ENCODE measurements around the gene IL1R2. TPM values are rescaled to one million over a fixed set of nuclear protein-coding genes. Genes with fewer than 3 reads are reported as not detected.
A peak's percentile ranks its signal among the peaks of the same experiment; 100 is the strongest.

IL1R2 gene
- total RNA-seq, 1 donor from 2014 or later: 1.6 TPM

DNA sequence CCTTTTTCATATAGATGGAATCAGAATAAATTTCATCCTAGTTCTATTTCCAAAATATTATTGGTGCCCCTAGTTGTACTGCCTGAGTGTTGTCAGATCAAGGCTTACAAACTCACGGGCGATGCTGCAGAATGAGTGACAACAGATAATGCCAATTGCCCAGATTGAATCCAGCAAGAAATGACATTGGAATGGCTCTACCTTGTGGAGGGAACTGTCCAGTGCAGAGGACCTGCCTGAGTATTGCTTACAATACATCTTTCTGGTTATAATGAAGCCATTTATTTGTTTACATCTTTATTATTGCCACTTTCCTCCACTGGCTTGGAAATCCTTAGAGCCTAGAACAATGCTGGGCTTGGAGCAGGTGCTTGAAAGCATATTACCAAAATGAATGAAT is 7.8 kb upstream of the IL1R2 start:
- no peaks in the 10 kb centered on the region for H3K36me3 Mint-ChIP-seq (ENCODE audit: low read depth)
- no peak overlapping the region for H3K4me3 Mint-ChIP-seq
- no peaks in the 10 kb centered on the region for H3K9me3 Mint-ChIP-seq
- peaks cover 6% of the 10 kb centered on the region for H3K4me1 Mint-ChIP-seq
- H3K27ac Mint-ChIP-seq: no peak overlapping the region
- H3K27me3 Mint-ChIP-seq: no peaks in the 10 kb centered on the region
- intact Hi-C loops (cut with micrococcal nuclease): no loop called here
- DNase-seq: no peak

DNA sequence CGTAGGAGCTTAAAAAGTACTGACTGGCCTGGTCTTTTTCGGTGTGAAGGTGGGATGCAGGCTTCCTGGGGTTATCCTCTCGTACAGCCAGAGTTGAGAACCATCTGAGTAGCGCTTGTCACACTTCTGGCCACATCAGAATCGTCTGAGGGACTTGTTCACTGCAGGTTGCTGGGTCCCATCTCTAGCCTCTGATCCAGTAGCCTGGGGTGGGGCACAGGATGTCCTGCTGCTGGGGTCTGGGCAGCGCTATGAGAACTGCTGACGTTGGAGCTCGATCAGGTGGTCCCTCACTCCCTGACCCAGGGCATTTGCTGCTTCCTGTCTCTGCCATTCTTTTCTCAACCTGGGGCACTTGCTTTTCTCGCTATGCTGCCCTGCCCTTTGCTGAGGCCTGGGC is 7.1 kb upstream of the IL1R2 start:
- intact Hi-C loops (cut with micrococcal nuclease): no loop called here
- Mint-ChIP-seq H3K36me3 (ENCODE audit: low read depth) (no peaks in the 10 kb centered on the region), H3K4me1 (peaks cover 6% of the 10 kb centered on the region), H3K27ac (no peak overlapping the region), H3K9me3 (no peaks in the 10 kb centered on the region), H3K27me3 (no peaks in the 10 kb centered on the region), H3K4me3 (no peak overlapping the region)
- no peak for DNase-seq

DNA sequence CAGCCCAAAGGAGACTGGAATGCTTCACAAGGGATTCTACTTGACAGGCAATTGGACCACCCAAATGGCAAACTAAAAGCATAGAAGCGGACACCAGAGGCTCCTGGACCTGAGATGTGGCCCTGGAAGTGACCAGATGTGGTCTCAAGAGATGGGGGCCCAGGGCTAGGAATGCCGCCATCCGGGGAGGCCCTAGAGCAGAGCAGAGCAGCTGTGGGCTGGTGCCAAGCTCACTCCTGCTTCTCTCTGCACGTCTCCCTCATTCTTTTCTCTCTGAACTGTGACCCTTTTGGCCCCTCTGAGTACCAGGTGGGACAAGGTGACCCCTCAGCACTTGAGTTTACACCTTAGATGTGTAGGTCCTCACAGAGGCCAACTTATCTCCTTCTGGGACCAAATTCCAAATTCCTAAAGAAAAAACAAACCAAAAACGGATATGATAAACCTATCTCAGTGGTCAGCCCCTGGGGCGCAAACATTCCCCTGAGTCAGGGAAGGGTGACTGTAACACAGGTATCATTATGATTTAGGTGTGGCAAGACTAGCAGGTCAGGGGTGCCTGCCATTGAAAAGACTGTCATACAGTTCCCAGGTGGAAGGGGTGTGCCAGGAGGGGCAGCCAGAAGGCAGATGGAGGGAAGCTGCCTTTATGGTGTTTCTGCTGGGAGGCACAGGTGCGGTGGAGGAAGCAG is 6.5 kb upstream of the IL1R2 start:
- no peak for DNase-seq
- intact Hi-C loops (cut with micrococcal nuclease): no loop called here
- Mint-ChIP-seq H3K36me3 (ENCODE audit: low read depth) (no peaks in the 10 kb centered on the region), H3K27me3 (no peaks in the 10 kb centered on the region), H3K4me3 (no peak overlapping the region), H3K27ac (no peak overlapping the region), H3K9me3 (no peaks in the 10 kb centered on the region), H3K4me1 (peaks cover 6% of the 10 kb centered on the region)

DNA sequence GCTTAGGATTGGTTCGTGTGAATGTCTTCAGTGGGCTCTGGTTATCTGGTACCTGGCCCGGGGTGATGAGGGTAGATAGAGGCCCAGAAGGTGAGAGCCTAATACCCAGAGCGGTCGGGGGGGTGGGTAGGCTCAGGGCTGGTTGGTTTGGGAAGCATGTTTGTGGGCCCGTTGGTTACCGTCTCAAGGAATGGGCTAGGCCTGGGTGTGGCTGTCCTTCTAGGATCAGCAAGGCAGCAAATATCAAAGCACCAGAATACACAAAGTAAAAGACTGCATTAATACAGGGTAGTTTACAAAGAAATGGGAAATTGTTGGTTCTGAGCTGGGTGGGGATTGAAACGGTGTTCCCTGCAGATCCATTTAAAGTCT is 6.0 kb upstream of the IL1R2 start:
- intact Hi-C loops (cut with micrococcal nuclease): no loop called here
- DNase-seq: no peak
- Mint-ChIP-seq H3K9me3 (no peaks in the 10 kb centered on the region), H3K4me1 (peaks cover 6% of the 10 kb centered on the region), H3K4me3 (no peak overlapping the region), H3K27me3 (no peaks in the 10 kb centered on the region), H3K27ac (no peak overlapping the region), H3K36me3 (ENCODE audit: low read depth) (no peaks in the 10 kb centered on the region)

DNA sequence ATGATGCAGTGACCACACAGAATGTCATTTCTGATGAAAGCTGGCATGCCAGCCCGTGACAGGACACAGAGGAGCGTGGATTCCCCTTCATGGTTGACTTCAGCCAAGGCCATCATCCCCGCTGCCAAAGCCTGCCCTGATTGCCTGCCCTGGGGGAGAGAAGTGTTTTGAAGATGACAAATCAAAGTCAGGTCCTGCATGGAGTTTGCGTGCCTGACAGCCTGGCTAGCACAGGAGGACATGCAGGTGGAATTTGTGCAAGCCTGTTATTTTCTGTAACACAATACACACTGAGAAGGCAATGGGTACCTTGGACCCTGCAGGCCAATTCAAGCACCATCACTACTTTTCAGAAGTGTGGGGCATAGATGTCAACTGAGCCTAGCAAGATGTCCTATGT is 5.4 kb upstream of the IL1R2 start:
- intact Hi-C loops (cut with micrococcal nuclease): no loop called here
- Mint-ChIP-seq H3K27ac (no peak overlapping the region), H3K36me3 (ENCODE audit: low read depth) (no peaks in the 10 kb centered on the region), H3K4me1 (peaks cover 6% of the 10 kb centered on the region), H3K27me3 (peaks cover 5% of the 10 kb centered on the region), H3K4me3 (no peak overlapping the region), H3K9me3 (no peaks in the 10 kb centered on the region)
- no peak for DNase-seq

DNA sequence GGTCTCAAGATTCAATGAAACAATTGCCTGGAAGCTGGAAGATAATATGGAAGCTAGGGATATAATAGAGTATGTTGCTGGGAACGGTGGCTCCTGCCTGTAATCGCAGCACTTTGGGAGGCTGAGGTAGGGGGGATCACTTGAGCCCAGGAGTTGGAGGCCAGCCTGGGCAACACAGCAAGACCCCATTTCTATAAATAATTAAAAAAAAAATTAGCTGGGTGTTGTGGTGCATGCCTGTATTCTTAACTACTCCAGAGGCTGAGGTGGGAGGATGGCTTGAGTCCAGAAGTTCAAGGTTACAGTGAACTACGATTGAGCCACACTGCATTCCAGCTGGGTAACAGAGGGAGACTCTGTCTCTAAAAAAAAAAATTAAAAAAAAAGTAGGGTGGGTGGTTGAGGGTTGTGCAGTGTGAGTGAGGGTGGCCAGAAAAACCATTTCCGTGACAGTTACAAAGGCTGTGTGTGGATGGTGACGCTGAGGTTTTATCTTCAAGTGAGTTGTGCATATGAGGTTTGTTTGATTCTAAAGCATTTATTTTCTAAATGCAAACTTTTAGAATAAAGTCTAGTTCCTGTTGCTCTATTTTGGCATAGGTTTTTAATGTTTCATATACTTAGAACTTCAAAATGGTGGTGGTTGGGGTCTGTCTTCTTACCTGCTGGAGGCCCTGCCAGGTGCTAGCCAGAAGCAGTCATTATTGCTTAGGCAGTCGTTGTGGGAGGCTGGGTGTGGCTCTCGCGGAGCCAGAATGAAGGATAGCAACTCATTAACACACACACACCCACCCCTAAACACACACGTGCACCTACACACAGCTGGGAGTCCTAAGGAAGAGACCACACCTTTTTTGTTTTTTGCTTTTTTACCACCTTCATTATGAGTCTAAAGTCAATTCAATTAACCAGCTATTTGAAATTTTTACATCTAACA is 4.7 kb upstream of the IL1R2 start:
- intact Hi-C loops (cut with micrococcal nuclease): no loop called here
- Mint-ChIP-seq H3K36me3 (ENCODE audit: low read depth) (no peaks in the 10 kb centered on the region), H3K27me3 (peaks cover 10% of the 10 kb centered on the region), H3K9me3 (no peaks in the 10 kb centered on the region), H3K4me3 (no peak overlapping the region), H3K27ac (no peak overlapping the region), H3K4me1 (peaks cover 9% of the 10 kb centered on the region)
- no peak for DNase-seq

DNA sequence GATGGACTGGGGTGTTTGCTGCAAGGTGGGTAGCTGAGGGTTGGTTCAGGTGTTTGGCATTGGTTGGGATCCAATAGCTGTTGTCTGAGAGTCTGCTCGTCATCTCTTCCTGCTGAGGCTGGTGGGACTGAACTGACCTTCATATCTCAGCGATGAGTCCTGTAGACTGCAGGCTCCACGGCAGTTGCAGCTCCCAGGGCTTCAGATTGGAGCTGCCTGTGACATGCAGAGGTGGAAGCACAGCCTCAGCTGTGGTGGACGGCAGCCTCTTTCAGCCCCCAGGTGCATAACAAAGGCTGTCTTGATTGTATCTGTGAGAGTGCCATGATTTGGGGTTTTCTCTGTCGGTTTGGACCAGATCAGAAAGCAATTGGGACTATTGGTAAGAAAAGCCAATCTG is 3.9 kb upstream of the IL1R2 start:
- Mint-ChIP-seq H3K27ac (no peak overlapping the region), H3K36me3 (ENCODE audit: low read depth) (no peaks in the 10 kb centered on the region), H3K9me3 (no peaks in the 10 kb centered on the region), H3K4me3 (peak overlapping the region; percentile 4), H3K4me1 (peaks cover 9% of the 10 kb centered on the region), H3K27me3 (peaks cover 16% of the 10 kb centered on the region)
- intact Hi-C loops (cut with micrococcal nuclease): no loop called here
- DNase-seq: no peak

DNA sequence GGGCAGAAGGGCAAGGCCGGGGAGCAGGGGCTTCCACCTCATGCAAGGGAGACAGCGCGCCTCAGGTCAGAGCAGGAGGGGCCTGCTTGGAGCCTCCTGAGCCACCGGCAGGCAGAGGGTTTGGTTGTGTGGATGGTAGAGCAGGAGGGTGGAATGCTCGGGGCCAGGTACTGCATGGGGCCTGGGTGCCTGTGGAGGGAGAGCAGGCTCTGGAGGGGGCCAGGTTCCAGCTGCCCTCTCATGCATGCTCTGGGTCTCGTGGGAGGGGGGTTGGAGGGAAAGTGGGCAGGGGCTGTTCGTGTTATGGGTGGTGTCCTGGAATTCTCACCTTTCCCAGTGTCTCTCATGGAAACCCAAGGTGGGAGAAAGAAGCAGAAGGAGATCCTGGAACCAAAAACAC is 3.2 kb upstream of the IL1R2 start:
- intact Hi-C loops (cut with micrococcal nuclease): no loop called here
- H3K27ac Mint-ChIP-seq: no peak overlapping the region
- H3K4me1 Mint-ChIP-seq: peaks cover 9% of the 10 kb centered on the region
- H3K36me3 Mint-ChIP-seq (ENCODE audit: low read depth): no peaks in the 10 kb centered on the region
- no peak for DNase-seq
- no peaks in the 10 kb centered on the region for H3K9me3 Mint-ChIP-seq
- no peak overlapping the region for H3K4me3 Mint-ChIP-seq
- H3K27me3 Mint-ChIP-seq: peaks cover 18% of the 10 kb centered on the region

DNA sequence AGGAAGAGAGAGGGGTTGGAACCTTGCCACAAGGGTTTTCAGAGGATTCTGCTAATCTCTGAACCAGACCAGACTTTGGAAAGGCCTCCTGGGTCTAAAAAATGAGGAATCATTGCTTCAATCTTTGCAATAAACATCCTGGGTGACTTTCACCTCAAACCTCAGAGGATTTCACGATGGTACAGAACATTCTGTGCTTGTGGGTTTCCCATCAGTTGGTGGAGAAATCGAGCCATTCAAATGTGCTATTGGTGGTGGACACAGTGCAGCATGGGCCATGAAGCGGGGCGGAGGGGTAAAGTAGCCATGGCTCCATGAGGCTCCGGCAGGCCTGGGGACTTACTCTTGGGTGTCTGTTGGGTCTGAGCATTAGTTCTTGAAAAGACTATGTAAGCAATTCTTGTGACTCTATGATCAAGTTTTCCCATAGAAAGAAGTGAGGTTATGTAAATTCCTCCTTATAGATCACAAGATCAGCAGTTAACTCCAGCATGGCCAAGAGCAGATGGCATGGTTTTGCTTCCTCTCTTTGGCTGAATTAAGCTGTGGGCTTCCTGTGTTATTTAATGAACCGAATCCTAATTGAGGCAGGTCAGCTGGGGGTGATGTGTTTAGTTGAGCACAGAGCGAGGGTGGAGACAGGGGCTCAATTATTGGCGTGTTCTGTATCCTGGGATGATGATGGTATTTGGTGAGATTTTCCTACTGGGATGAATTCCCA is 1.9 kb upstream of the IL1R2 start:
- H3K9me3 Mint-ChIP-seq: no peaks in the 10 kb centered on the region
- no peak overlapping the region for H3K27ac Mint-ChIP-seq
- H3K36me3 Mint-ChIP-seq (ENCODE audit: low read depth): no peaks in the 10 kb centered on the region
- peaks cover 18% of the 10 kb centered on the region for H3K27me3 Mint-ChIP-seq
- H3K4me3 Mint-ChIP-seq: no peak overlapping the region
- H3K4me1 Mint-ChIP-seq: peaks cover 9% of the 10 kb centered on the region
- intact Hi-C loops (cut with micrococcal nuclease): no loop called here
- DNase-seq: no peak

DNA sequence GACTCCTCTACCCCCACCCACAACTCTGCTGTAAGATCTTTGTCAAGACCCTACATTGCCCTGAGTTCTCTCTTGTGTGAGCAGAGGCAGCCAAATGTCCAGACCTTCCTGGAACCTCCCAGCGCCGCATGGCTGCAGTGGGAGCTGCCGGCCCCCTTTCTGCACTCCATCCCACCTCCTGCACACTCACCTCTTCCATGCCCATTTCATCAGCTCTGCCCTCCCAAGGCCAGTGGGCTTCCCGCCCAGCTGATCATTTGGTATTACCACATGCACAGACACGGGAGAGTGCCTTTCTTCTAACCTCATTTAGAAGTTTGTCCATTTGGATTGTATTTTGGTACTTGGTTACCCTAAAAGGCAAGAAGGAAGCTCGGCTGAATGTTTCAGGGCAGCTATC is 2.0 kb downstream of the IL1R2 start:
- H3K4me3 Mint-ChIP-seq: no peak overlapping the region
- no peak for DNase-seq
- no peaks in the 10 kb centered on the region for H3K9me3 Mint-ChIP-seq
- no peaks in the 10 kb centered on the region for H3K36me3 Mint-ChIP-seq (ENCODE audit: low read depth)
- H3K27ac Mint-ChIP-seq: no peak overlapping the region
- peaks cover 22% of the 10 kb centered on the region for H3K27me3 Mint-ChIP-seq
- intact Hi-C loops (cut with micrococcal nuclease): no loop called here
- peaks cover 9% of the 10 kb centered on the region for H3K4me1 Mint-ChIP-seq

DNA sequence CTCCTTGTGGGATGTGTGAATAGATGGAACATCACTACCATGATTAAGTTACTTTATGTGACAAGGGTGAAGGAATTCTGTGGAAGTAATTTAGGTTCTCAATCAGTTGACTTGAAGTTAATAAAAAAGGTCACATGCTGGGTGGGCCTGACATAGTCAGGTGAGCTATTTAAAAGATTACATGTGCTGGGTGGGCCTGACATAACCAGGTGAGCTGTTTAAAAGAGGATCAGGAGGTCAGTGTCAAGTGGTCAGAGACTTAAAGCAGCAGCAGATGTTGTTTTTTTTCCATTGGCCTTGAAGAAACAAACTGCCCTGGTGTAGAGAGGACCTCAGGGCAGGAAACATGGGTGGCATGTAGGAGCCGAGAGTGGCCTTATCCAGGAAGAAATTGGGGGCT is 3.3 kb downstream of the IL1R2 start:
- Mint-ChIP-seq H3K27me3 (peaks cover 22% of the 10 kb centered on the region), H3K27ac (no peak overlapping the region), H3K9me3 (no peaks in the 10 kb centered on the region), H3K4me3 (no peak overlapping the region), H3K4me1 (peaks cover 18% of the 10 kb centered on the region), H3K36me3 (ENCODE audit: low read depth) (no peaks in the 10 kb centered on the region)
- intact Hi-C loops (cut with micrococcal nuclease): loop anchor here (5.0 kb wide), 1 partner anchor 113 kb away; no protein-coding TSS in a partner anchor
- DNase-seq: no peak

DNA sequence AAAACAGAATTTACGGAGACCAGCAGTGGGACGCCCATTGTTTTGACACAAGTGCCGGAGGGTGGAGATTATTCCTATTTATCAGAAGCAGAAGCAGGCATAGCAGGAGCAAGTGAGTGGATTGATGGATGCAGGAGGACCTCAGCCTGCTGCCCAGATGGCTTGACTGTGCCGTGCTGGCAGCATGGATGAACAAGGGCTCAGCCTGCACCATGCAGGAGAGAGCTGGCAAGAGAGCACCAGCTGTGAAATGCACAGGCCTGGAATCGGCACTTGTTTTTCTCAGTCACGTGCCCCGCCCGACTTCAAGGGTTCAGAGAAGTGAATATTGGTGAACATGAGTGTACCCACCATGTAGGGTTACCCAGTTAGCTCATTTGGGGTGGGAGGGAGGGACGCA is 4.0 kb downstream of the IL1R2 start:
- H3K27me3 Mint-ChIP-seq: peaks cover 22% of the 10 kb centered on the region

DNA sequence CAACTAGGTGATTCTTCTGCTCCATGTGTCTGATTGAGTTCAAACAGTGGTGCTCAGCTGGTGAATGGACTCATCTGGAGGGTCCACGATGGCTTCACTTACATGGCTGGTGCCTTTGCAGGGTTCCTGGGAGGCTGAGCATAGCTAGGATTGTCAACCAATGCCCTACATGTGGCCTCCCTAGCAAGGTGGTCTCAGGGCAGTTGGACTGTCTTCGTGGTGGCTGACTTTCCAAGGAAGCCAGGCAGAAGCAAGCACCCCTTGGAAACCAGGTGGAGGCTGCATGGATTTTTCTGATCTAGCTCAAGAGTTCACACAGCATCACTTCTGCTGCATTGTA is 6.8 kb downstream of the IL1R2 start:
- H3K36me3 Mint-ChIP-seq (ENCODE audit: low read depth): no peaks in the 10 kb centered on the region
- intact Hi-C loops (cut with micrococcal nuclease): loop anchor here (2.0 to 5.0 kb wide), 3 partner anchors 46 to 116 kb away; no protein-coding TSS in a partner anchor
- peaks cover 4% of the 10 kb centered on the region for H3K27me3 Mint-ChIP-seq
- H3K9me3 Mint-ChIP-seq: no peaks in the 10 kb centered on the region
- H3K4me1 Mint-ChIP-seq: peaks cover 25% of the 10 kb centered on the region
- no peak for DNase-seq
- H3K4me3 Mint-ChIP-seq: no peak overlapping the region
- peak overlapping the region; percentile 79 for H3K27ac Mint-ChIP-seq

More for the DNA sequence above, 4.0 kb downstream of the IL1R2 start:
- no peak for DNase-seq
- Mint-ChIP-seq H3K27ac (no peak overlapping the region), H3K4me1 (peaks cover 23% of the 10 kb centered on the region), H3K4me3 (no peak overlapping the region), H3K9me3 (no peaks in the 10 kb centered on the region), H3K36me3 (ENCODE audit: low read depth) (no peaks in the 10 kb centered on the region)
- intact Hi-C loops (cut with micrococcal nuclease): loop anchor here (5.0 kb wide), 1 partner anchor 114 kb away; no protein-coding TSS in a partner anchor

Data from activated CD4-positive, alpha-beta T cell treated with anti-CD3 and anti-CD28 coated beads, Interleukin-2, amount 10 ng/mL, durations not matched to agents 24 days and 14 days (primary cell).